Ovary (tissue), 3 donors: ENCODE measurements around the gene TRIL.

ENCODE experiments used
- CTCF ChIP-seq, 3 donors: fragments of 450-650 bp in 2 of 3; fragments of 200-600 bp in 1 of 3; IDR thresholded peaks; one replicate each; pipeline versions ENCODE4 v1.5.1 to v1.8.0; 2016 to 2022; ENCODE audit warnings: antibody characterized with exemption in 3 of 3, mild to moderate bottlenecking in 1 of 3
- POLR2A ChIP-seq: fragments of 450-650 bp; IDR thresholded peaks from one replicate; pipeline ENCODE4 v1.6.1; 2017; ENCODE audit warnings: antibody characterized with exemption, mild to moderate bottlenecking, moderate library complexity
- donor health status: DM: no; HTN: no; CAD: no.

GRCh38 chr7:28926871-28927597 lies 31.1 kb downstream of the TRIL start:
- peak; percentile 37 to 75 (median 64) for TF ChIP-seq CTCF (IDR thresholded peaks at IDR 0.05)
- no peak for TF ChIP-seq POLR2A
